GM15510 (cell line): ENCODE data around the gene ADGRL1.

Source experiments
- POLR2A ChIP-seq: IDR thresholded peaks from 3 replicates; pipeline ENCODE4 v1.6.1; 2011; ENCODE audit warnings: borderline replicate concordance; ENCODE audit not compliant: insufficient read length; ENCODE audit errors: extremely low read depth

Gene ADGRL1

GRCh38 chr19:14160017-14160703 is 45.8 kb downstream of the ADGRL1 start:
- TF ChIP-seq POLR2A: no peak

GRCh38 chr19:14159059-14159458 is 46.9 kb downstream of the ADGRL1 start:
- TF ChIP-seq POLR2A: no peak

- TF ChIP-seq POLR2A: no peak
Measured at GRCh38 chr19:14158276-14159023, 47.5 kb downstream of the ADGRL1 start.

- TF ChIP-seq POLR2A: no peak
Measured at GRCh38 chr19:14156971-14157717, 48.8 kb downstream of the ADGRL1 start.

- no peak for TF ChIP-seq POLR2A
Measured at GRCh38 chr19:14156122-14156521, 49.8 kb downstream of the ADGRL1 start.

GRCh38 chr19:14155371-14155770 is 50.6 kb downstream of the ADGRL1 start:
- TF ChIP-seq POLR2A: no peak

GRCh38 chr19:14152713-14153112 is 53.3 kb downstream of the ADGRL1 start:
- TF ChIP-seq POLR2A: no peak

GRCh38 chr19:14150770-14151661 is 55.0 kb downstream of the ADGRL1 start:
- no peak for TF ChIP-seq POLR2A

- no peak for TF ChIP-seq POLR2A
Measured at GRCh38 chr19:14150041-14150769, 55.8 kb downstream of the ADGRL1 start.

GRCh38 chr19:14149509-14149994 is 56.4 kb downstream of the ADGRL1 start:
- TF ChIP-seq POLR2A: no peak

- TF ChIP-seq POLR2A: no peak
Measured at GRCh38 chr19:14148751-14149410, 57.1 kb downstream of the ADGRL1 start.

- no peak for TF ChIP-seq POLR2A
Measured at GRCh38 chr19:14147797-14148605, 58.0 kb downstream of the ADGRL1 start.
